HG03521 (cell line): ENCODE measurements around the gene RERE.

Experiments
- ATAC-seq: cut with Tn5 transposase; IDR thresholded peaks from one replicate; pipeline ENCODE4 v1.9.1; 2021; ENCODE audit warnings: mild to moderate bottlenecking, moderate library complexity; ENCODE audit not compliant: unreplicated experiment

The RERE gene

GRCh38 chr1:8324176-8324810 is 493.1 kb downstream of the RERE start:
- no peak for ATAC-seq

GRCh38 chr1:8323706-8324105 is 493.7 kb downstream of the RERE start:
- no peak for ATAC-seq

GRCh38 chr1:8321612-8322011 is 495.8 kb downstream of the RERE start:
- no peak for ATAC-seq

GRCh38 chr1:8318436-8318835 is 499.0 kb downstream of the RERE start:
- no peak for ATAC-seq

- ATAC-seq, result no peak
Observed at GRCh38 chr1:8317647-8318381, 499.6 kb downstream of the RERE start, which contains the start of gene SLC45A1. Gene SLC45A1 (plus strand): TSS chr1:8318114. CDS start chr1:8324330, 6,216 bp downstream.

- ATAC-seq, result no peak
Observed at GRCh38 chr1:8315573-8316475, 501.6 kb downstream of the RERE start.

- no peak for ATAC-seq
Observed at GRCh38 chr1:8314346-8315280, 502.8 kb downstream of the RERE start.

- ATAC-seq, result no peak
Observed at GRCh38 chr1:8313231-8313630, 504.2 kb downstream of the RERE start.

GRCh38 chr1:8312235-8313218 is 504.9 kb downstream of the RERE start:
- ATAC-seq, result no peak

GRCh38 chr1:8311068-8311718 is 506.2 kb downstream of the RERE start:
- no peak for ATAC-seq

- no peak for ATAC-seq
Observed at GRCh38 chr1:8307628-8308027, 509.8 kb downstream of the RERE start.

- ATAC-seq, result no peak
Observed at GRCh38 chr1:8303876-8304275, 513.6 kb downstream of the RERE start.

- ATAC-seq, result no peak
Observed at GRCh38 chr1:8303141-8303540, 514.3 kb downstream of the RERE start.
